Choroid plexus epithelial cell (primary cell): Measurements from ENCODE around the gene PTGR3.
A peak's percentile ranks its signal among the peaks of the same experiment; 100 is the strongest.

ENCODE experiments used
- DNase-seq: peaks from one replicate; pipeline ENCODE4 v3.0.0-alpha.2; 2010; ENCODE audit warnings: low read depth
- H3K4me3 ChIP-seq: 2 replicates; pipeline ENCODE4 v1.5.1; 2011; ENCODE audit warnings: low read depth, mild to moderate bottlenecking, control low read depth, low read length, moderate library complexity
- TF ChIP-seq, protein P1 (sequence below): conservative IDR thresholded peaks from 2 replicates; pipeline ENCODE4 v1.5.1; 2011; ENCODE audit warnings: low read depth, mild to moderate bottlenecking, control low read depth, inconsistent platforms, low read length, moderate library complexity

PTGR3 gene

DNA sequence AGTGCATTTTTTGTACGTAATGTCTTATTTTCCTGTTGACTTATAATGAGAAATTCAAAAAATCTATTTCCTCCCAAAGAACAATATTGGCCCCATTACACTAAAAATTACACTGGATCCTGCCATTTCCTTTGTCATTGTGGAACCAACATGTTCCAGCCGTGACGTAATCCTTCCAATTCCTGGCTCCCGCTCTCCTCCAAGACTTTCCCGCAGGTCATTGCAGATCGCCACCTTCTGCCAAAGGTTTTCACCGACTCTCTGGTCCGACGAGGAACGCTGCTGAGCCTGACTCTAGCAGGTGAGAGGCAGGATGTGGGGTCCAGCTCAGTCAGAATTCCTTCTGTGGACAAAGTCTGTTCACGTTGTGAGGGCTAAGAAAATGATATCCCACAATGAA lies 38.0 kb downstream of the PTGR3 start:
- H3K4me3 ChIP-seq, result no peak overlapping the region
- TF ChIP-seq, protein P1, sequence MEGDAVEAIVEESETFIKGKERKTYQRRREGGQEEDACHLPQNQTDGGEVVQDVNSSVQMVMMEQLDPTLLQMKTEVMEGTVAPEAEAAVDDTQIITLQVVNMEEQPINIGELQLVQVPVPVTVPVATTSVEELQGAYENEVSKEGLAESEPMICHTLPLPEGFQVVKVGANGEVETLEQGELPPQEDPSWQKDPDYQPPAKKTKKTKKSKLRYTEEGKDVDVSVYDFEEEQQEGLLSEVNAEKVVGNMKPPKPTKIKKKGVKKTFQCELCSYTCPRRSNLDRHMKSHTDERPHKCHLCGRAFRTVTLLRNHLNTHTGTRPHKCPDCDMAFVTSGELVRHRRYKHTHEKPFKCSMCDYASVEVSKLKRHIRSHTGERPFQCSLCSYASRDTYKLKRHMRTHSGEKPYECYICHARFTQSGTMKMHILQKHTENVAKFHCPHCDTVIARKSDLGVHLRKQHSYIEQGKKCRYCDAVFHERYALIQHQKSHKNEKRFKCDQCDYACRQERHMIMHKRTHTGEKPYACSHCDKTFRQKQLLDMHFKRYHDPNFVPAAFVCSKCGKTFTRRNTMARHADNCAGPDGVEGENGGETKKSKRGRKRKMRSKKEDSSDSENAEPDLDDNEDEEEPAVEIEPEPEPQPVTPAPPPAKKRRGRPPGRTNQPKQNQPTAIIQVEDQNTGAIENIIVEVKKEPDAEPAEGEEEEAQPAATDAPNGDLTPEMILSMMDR, result no peak
- no peak for DNase-seq

DNA sequence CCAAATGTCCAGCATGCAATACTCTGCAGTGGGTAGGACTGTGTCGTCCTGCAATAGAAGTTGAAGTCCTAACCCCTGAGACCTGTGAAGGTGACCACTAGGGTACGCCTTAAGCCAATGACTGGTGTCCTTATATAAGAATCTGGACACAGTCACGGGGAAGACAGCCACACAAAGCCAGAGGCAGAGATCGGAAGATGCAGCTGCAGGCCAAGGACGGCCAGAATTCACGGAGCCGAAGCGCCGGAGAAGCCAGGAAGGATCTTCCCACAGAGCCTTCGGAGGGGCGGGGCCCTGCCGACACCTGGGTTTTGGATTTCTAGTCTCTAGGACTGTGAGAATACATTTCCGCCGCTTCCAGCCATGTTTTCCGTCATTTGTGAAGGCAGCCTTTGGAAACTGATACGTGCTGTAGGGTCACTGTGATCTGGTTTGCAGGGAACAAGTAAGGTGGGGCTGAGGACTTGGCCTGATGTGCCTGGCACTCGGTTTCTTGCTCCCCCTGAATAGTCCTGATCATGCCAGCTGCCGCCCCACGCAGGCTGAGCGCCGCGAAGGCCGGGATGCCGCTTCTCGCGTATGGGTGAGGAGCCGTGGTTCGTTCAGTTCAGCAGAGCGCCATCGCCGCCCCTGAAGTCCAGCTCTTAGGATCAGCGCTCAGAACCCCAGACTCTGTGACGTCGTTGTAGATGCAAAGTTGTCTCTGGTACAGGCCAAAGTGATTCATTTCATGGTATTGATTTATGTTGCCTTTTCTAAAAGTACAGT lies 38.7 kb downstream of the PTGR3 start:
- H3K4me3 ChIP-seq, result no peak overlapping the region
- TF ChIP-seq, protein P1, result no peak
- no peak for DNase-seq

DNA sequence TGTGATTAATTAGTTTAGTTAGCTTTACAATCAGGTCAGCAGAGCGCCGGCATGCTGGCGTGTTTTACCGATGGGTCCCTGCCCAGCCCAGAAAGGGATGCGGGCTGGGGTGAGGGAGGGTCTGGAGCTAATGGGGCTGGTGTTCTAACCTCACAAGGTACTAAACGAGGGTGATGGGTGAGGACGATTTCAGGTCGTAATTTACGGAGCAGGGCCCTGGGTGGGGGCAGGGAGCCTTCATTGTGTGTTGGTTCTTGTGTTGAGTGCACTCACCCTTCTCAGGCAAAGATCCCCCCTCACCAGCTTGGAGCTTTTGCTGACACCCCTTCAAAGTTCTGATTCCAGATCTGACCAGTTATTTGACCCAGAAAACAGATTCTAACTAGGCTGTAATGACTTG lies 39.5 kb downstream of the PTGR3 start:
- DNase-seq, result no peak
- TF ChIP-seq, protein P1, result no peak
- H3K4me3 ChIP-seq, result no peak overlapping the region

DNA sequence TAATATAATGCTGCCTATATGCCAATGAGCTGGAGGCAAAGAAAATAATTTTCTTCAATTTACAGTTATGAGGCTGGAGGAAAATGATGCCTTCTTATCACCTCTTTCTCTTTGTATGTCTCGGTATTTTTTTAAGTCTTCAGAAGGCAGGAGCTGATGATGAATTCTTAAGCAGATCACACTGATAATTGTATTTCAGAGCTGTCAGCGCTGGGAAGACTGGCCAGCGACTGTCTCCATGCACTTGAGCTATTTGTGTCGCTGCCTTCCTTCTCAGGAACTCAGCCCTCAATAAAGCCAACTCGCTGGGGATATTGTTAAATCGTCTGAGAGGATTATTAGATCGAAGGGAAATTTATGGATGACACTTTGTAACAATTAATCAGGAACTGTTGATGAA lies 40.3 kb downstream of the PTGR3 start:
- no peak for DNase-seq
- H3K4me3 ChIP-seq, result no peak overlapping the region
- TF ChIP-seq, protein P1, result no peak

DNA sequence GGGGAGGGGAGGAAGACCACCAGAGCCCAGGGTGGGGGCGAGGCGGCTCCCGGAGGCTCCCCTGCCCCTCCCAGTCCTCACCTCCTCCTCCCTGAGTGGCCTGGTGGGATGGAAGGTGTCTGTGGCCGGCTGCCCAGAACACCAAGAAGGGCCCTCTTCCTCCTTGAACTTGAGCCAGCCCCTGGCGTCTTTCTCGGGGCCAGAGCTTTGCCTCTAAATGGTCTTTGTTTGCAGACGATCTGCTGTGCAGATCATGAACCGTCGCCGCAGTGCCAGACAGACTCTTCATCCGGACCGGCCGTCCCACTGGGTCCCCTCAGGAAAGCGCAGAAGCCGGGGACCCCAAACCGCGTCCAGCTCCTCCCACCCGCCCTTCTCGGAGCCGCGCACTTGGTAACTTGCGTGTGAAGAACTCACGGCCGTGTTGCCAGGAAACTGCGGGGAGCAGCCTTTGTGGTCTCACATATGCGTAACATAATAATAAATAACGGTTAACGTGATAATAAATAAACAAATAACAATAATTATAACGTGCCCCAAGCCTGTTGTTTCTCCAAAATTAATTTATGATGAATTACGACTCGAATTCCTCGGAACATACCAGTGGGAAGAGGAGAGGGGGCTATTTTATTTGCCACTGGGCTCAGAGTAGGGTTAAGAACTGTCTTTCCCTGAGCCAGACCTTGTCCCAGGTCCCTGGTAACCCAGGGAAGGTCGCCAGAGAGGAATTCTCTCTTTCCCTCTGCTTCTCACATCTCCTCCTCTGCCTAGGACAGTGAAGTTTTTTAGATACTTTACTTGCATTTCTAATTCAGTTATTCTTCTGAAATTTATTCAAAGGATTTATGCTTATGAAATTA lies 41.0 kb downstream of the PTGR3 start:
- TF ChIP-seq, protein P1, result no peak
- DNase-seq, result no peak
- H3K4me3 ChIP-seq, result peak overlapping the region; percentile 44

DNA sequence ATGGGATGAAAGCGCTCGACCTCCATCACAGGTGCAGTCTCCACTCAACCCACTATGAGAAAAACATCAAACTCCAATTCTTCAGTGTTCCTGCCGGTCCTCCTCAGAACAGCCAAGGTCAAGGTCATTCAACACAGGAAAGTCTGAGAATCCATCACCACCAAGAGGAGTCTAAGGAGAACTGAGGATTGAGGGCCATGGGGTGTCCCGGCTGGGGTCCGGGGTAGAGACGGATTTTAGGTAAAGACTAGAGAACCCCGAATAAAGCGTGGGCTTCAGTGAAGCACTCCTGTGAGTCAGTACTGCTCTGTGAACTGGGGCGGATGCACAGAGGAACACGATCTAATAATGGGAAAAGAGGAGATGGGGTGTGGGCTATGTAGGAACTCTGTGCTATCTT lies 41.8 kb downstream of the PTGR3 start:
- no peak overlapping the region for H3K4me3 ChIP-seq
- TF ChIP-seq, protein P1, result no peak
- no peak for DNase-seq
